A549 (cell line): ENCODE data around the gene PLCXD3. TPM values are rescaled to one million over a fixed set of nuclear protein-coding genes. Genes with fewer than 3 reads are reported as not detected.

ENCODE experiments used
- ATAC-seq, 2 experiments: fragments of 200-7000 bp in 1 of 2; fragments of >200 bp in 1 of 2; cut with Nextera tagmentation in 1 of 2; cut with Tn5 transposase in 1 of 2; 3 replicates each; pipeline versions ENCODE4 v1.8.0 to v1.9.1; 2018 to 2020; ENCODE audit warnings: mild to moderate bottlenecking in 1 of 2, moderate library complexity in 1 of 2
- CTCF ChIA-PET: fragments of 300-600 bp; sonication (Branson Sonifier 250); formaldehyde crosslinking; extraction: SDS; loops from one replicate; lab custom pipeline; 2021; ENCODE audit warnings: antibody characterized with exemption, inconsistent platforms; lab: Yijun Ruan, JAX
- POLR2A ChIA-PET: fragments of 350-600 bp; formaldehyde crosslinking; extraction: SDS; loops from one replicate; lab custom pipeline; 2021; ENCODE audit warnings: antibody characterized with exemption, inconsistent platforms; lab: Yijun Ruan, JAX
- DNase-seq, 2 experiments: peaks; one replicate each; pipeline versions ENCODE4 v3.0.0 to v3.0.0-alpha.2; 2011 to 2016; ENCODE audit warnings: low read depth in 1 of 2, low spot score in 1 of 2
- FAIRE-seq: peaks from 2 replicates; lab custom pipeline; 2011; peaks lifted over from hg19 to GRCh38; lab: Jason Lieb, UNC
- H3K27ac ChIP-seq, 2 experiments: fragments of >200 bp; sonication (Bioruptor Twin); formaldehyde crosslinking; 3 replicates each; pipeline ENCODE4 v1.5.1; 2016 to 2017
- H3K4me1 ChIP-seq: fragments of >200 bp; sonication (Bioruptor Twin); formaldehyde crosslinking; 3 replicates; pipeline ENCODE4 v1.6.1; 2016
- H3K4me2 ChIP-seq: fragments of >200 bp; sonication (Bioruptor Twin); formaldehyde crosslinking; 3 replicates; pipeline ENCODE4 v1.6.1; 2016
- H3K4me3 ChIP-seq: fragments of >200 bp; sonication (Bioruptor Twin); formaldehyde crosslinking; 3 replicates; pipeline ENCODE4 v1.5.1; 2016
- H3K9me3 ChIP-seq: fragments of >200 bp; sonication (Bioruptor Twin); formaldehyde crosslinking; 3 replicates; pipeline ENCODE4 v1.6.1; 2016
- EHMT2 ChIP-seq: fragments of 200-600 bp; sonication (generic); IDR thresholded peaks from 2 replicates; pipeline ENCODE4 v1.6.1; 2016; ENCODE audit warnings: antibody characterized with exemption, low read depth, mild to moderate bottlenecking, moderate library complexity
- EP300 ChIP-seq, 2 experiments: fragments of >200 bp; sonication (Bioruptor Twin); formaldehyde crosslinking; IDR thresholded peaks; 2 replicates in 1 of 2; 3 replicates in 1 of 2; pipeline ENCODE4 v1.6.1; 2016 to 2017
- FOSL2 ChIP-seq, 2 experiments: fragments of 450-650 bp in 1 of 2; fragments of >200 bp in 1 of 2; sonication (Bioruptor Twin) in 1 of 2; formaldehyde crosslinking; IDR thresholded peaks; 2 replicates each; pipeline versions ENCODE4 v1.5.0 to v1.6.1; 2016 to 2020; ENCODE audit warnings: mild to moderate bottlenecking in 1 of 2, moderate library complexity in 1 of 2
- GATA3 ChIP-seq: IDR thresholded peaks from 2 replicates; pipeline ENCODE4 v1.6.1; 2012; ENCODE audit warnings: borderline replicate concordance
- HOXB13 ChIP-seq: fragments of 250-450 bp; sonication (Bioruptor Pico); IDR thresholded peaks from 2 replicates; pipeline ENCODE4 v1.5.0; 2020; ENCODE audit warnings: low read depth, mild to moderate bottlenecking, moderate library complexity
- NR3C1 ChIP-seq: fragments of >200 bp; sonication (Bioruptor Twin); formaldehyde crosslinking; IDR thresholded peaks from 3 replicates; pipeline ENCODE4 v1.6.1; 2017
- POLR2AphosphoS2 ChIP-seq: conservative IDR thresholded peaks from 2 replicates; pipeline ENCODE4 v1.6.1; 2012; ENCODE audit warnings: low read length, improper control_type of control experiment, inconsistent platforms
- RAD21 ChIP-seq, 2 experiments: fragments of >200 bp in 1 of 2; sonication (Bioruptor Twin) in 1 of 2; formaldehyde crosslinking in 1 of 2; IDR thresholded peaks in 1 of 2; conservative IDR thresholded peaks in 1 of 2; 2 replicates in 1 of 2; 3 replicates in 1 of 2; pipeline ENCODE4 v1.6.1; 2012 to 2018; ENCODE audit warnings: inconsistent platforms in 1 of 2
- SMC3 ChIP-seq: fragments of >200 bp; sonication (Bioruptor Twin); formaldehyde crosslinking; IDR thresholded peaks from 3 replicates; pipeline ENCODE4 v1.6.1; 2018; ENCODE audit warnings: inconsistent platforms
- SREBF2 ChIP-seq: fragments of 450-650 bp; IDR thresholded peaks from 2 replicates; pipeline ENCODE4 v1.6.1; 2014; ENCODE audit warnings: mild to moderate bottlenecking, moderate library complexity
- ZC3H11A ChIP-seq: fragments of 450-650 bp; IDR thresholded peaks from 2 replicates; pipeline ENCODE4 v1.6.1; 2014; ENCODE audit warnings: antibody characterized with exemption, mild to moderate bottlenecking
- ZFP36 ChIP-seq: fragments of 450-650 bp; IDR thresholded peaks from 2 replicates; pipeline ENCODE4 v1.6.1; 2014; ENCODE audit warnings: borderline replicate concordance; ENCODE audit not compliant: partially characterized antibody
- ZSCAN20 ChIP-seq: fragments of 250-450 bp; sonication (Bioruptor Pico); IDR thresholded peaks from 2 replicates; pipeline ENCODE4 v1.8.0; 2022; ENCODE audit warnings: mild to moderate bottlenecking, moderate library complexity
- WGBS: methylation state at CpG from one replicate; pipeline ENCODE4 v1.1.6; 2017; ENCODE audit errors: missing lambda C conversion rate; 5-methylcytosine and 5-hydroxymethylcytosine counted together
- polyA plus RNA-seq, 4 experiments: library from polyadenylated mRNA; depleted of rRNA in 3 of 4; stranded (reverse); fragments of >200 nt; fragmentation: RNase III in 1 of 4; extraction: RNeasy Plus Mini Kit Qiagen cat#74134 plus additional on column Dnase treatment in 1 of 4; gene quantifications; 2 replicates in 3 of 4; 3 replicates in 1 of 4; pipeline ENCODE4 v1.2.3, GENCODE V29; 2011 to 2017
- TF ChIP-seq, protein P1 (sequence below): IDR thresholded peaks from 2 replicates; pipeline ENCODE4 v1.6.1; 2012
- TF ChIP-seq, protein P2 (sequence below): fragments of 450-650 bp; IDR thresholded peaks from 2 replicates; pipeline ENCODE4 v1.6.1; 2014; ENCODE audit warnings: antibody characterized with exemption
- TF ChIP-seq, protein P3 (sequence below): fragments of >200 bp; sonication (Bioruptor Twin); formaldehyde crosslinking; IDR thresholded peaks from 3 replicates; pipeline ENCODE4 v1.5.1; 2016
- TF ChIP-seq, protein P4 (sequence below): fragments of >200 bp; sonication (Bioruptor Twin); formaldehyde crosslinking; IDR thresholded peaks from 2 replicates; pipeline ENCODE4 v1.6.1; 2016

The PLCXD3 gene
- polyA plus RNA-seq, 2 of the 4 experiments (the other 2 are of a cell fraction): 1.2 to 1.6 TPM

DNA sequence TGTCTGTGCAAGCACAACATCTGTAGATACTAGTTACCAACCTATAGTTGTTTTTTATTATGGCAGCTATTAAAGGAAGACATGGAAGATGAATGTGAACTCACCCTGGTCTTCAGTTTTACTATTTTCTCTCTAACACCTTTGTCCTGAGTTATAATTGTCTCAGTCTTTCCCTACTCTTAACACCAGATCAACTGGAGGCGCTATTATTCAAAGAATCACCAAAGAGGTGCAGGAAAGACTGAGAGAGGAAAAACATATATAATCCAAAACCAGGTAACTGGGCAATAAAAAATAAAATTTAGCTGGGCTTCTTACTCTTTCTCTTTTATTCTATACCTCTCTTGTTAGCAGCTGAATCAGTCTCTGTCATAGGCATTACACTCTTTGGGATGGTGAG lies 162.8 kb downstream of the PLCXD3 start:
- Histone ChIP-seq H3K4me2 (no peak overlapping the region), H3K4me1 (no peaks in the 10 kb centered on the region), H3K27ac (no peak overlapping the region), H3K4me3 (no peak overlapping the region), H3K9me3 (no peaks in the 10 kb centered on the region)
- FAIRE-seq: no peak
- ATAC-seq: 0 out of 6 replicates have a peak, but pooled peaks of 1 of the 2 experiments have one; percentile 23
- ChIA-PET POLR2A (no interaction called here), CTCF (interaction anchor here (0.7 to 1.7 kb wide), 6 partner anchors 9 to 443 kb away, joined by 3 to 7 read pairs (median 3); no protein-coding TSS in a partner anchor)
- DNase-seq: no peak
- no peak for TF ChIP-seq ZSCAN20 (CRISPR knock-in tag)
- peak; percentile 43 for TF ChIP-seq SMC3
- no peak for TF ChIP-seq ZFP36
- no peak for TF ChIP-seq POLR2AphosphoS2
- TF ChIP-seq, protein P1, sequence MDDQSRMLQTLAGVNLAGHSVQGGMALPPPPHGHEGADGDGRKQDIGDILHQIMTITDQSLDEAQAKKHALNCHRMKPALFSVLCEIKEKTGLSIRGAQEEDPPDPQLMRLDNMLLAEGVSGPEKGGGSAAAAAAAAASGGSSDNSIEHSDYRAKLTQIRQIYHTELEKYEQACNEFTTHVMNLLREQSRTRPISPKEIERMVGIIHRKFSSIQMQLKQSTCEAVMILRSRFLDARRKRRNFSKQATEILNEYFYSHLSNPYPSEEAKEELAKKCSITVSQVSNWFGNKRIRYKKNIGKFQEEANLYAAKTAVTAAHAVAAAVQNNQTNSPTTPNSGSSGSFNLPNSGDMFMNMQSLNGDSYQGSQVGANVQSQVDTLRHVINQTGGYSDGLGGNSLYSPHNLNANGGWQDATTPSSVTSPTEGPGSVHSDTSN: no peak
- TF ChIP-seq NR3C1: no peak
- no peak for TF ChIP-seq SREBF2
- no peak for TF ChIP-seq ZC3H11A
- no peak for TF ChIP-seq EHMT2
- no peak for TF ChIP-seq EP300 (IDR thresholded peaks at IDR 0.05)
- no peak for TF ChIP-seq HOXB13 (CRISPR knock-in tag)
- TF ChIP-seq, protein P2, sequence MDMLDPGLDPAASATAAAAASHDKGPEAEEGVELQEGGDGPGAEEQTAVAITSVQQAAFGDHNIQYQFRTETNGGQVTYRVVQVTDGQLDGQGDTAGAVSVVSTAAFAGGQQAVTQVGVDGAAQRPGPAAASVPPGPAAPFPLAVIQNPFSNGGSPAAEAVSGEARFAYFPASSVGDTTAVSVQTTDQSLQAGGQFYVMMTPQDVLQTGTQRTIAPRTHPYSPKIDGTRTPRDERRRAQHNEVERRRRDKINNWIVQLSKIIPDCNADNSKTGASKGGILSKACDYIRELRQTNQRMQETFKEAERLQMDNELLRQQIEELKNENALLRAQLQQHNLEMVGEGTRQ: no peak
- no peak for TF ChIP-seq FOSL2 (IDR thresholded peaks at IDR 0.05)
- TF ChIP-seq FOSL2 (CRISPR knock-in tag; IDR thresholded peaks at IDR 0.05): no peak
- TF ChIP-seq RAD21 (conservative IDR thresholded peaks at IDR 0.05 in 1 of 2, IDR thresholded peaks at IDR 0.05 in 1 of 2): peak; percentile 31 to 45; a peak in 4 of 5 replicates
- TF ChIP-seq, protein P3, sequence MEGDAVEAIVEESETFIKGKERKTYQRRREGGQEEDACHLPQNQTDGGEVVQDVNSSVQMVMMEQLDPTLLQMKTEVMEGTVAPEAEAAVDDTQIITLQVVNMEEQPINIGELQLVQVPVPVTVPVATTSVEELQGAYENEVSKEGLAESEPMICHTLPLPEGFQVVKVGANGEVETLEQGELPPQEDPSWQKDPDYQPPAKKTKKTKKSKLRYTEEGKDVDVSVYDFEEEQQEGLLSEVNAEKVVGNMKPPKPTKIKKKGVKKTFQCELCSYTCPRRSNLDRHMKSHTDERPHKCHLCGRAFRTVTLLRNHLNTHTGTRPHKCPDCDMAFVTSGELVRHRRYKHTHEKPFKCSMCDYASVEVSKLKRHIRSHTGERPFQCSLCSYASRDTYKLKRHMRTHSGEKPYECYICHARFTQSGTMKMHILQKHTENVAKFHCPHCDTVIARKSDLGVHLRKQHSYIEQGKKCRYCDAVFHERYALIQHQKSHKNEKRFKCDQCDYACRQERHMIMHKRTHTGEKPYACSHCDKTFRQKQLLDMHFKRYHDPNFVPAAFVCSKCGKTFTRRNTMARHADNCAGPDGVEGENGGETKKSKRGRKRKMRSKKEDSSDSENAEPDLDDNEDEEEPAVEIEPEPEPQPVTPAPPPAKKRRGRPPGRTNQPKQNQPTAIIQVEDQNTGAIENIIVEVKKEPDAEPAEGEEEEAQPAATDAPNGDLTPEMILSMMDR: peak; percentile 24; the same call in 2 of the 3 replicates
- 84% methylated on average over 1 of the region's 1 CpG for WGBS

DNA sequence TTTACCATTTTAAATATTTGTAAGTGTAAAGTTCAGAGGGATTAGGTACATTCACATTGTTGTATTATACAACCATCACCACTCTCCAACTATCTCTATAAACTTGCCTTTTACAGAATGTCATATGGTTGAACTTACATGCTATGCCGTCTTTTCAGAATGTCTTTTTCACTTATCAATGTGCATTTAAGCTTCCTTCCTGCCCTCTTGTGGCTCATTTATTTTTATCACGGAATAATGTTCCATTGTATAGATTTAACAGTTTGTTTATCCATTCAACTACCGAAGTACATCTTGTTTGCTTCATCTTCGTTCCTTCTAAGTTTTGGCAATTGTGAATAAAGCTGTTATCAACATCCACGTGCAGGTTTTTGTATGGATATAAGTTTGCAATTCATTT lies 163.8 kb downstream of the PLCXD3 start:
- H3K9me3 ChIP-seq: no peaks in the 10 kb centered on the region
- DNase-seq: peak in 1 of 2 experiments; percentile 12
- WGBS: 35% methylated on average over 5 of the region's 5 CpGs
- TF ChIP-seq SMC3: peak; percentile 36; the same call in 2 of the 3 replicates
- TF ChIP-seq GATA3: no peak
- TF ChIP-seq, protein P4, sequence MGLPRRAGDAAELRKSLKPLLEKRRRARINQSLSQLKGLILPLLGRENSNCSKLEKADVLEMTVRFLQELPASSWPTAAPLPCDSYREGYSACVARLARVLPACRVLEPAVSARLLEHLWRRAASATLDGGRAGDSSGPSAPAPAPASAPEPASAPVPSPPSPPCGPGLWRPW: no peak
- TF ChIP-seq, protein P3: peak; percentile 8; the same call in 1 of the 3 replicates
- peak in 1 of 2 experiments; percentile 34; a peak in 1 of 5 replicates for TF ChIP-seq RAD21 (conservative IDR thresholded peaks at IDR 0.05 in 1 of 2, IDR thresholded peaks at IDR 0.05 in 1 of 2)
- no peak overlapping the region for H3K4me2 ChIP-seq
- no peak for ATAC-seq
- no peak overlapping the region for H3K4me3 ChIP-seq
- POLR2A ChIA-PET: no interaction called here
- no peak overlapping the region for H3K27ac ChIP-seq
- no peaks in the 10 kb centered on the region for H3K4me1 ChIP-seq
- no peak for FAIRE-seq
- CTCF ChIA-PET: interaction anchor here (0.7 to 1.7 kb wide), 4 partner anchors 10 to 442 kb away, joined by 3 to 7 read pairs (median 3); no protein-coding TSS in a partner anchor
